Right atrium auricular region (tissue), 2 donors: ENCODE data around the gene CDR2L. TPM values are rescaled to one million over a fixed set of nuclear protein-coding genes. Genes with fewer than 3 reads are reported as not detected.
A peak's percentile ranks its signal among the peaks of the same experiment; 100 is the strongest.

ENCODE experiments used
- DNase-seq: peaks from one replicate; pipeline ENCODE4 v3.0.0-alpha.2; 2019; ENCODE audit warnings: low spot score
- H3K27ac ChIP-seq, 2 donors: fragments of 200-600 bp; sonication (generic); 1 replicate in 1 of 2; 2 replicates in 1 of 2; pipeline ENCODE4 v1.5.1; 2016 to 2019
- H3K27me3 ChIP-seq, 2 donors: fragments of 200-600 bp; sonication (generic); one replicate each; pipeline versions ENCODE4 v1.5.1 to v1.6.0; 2017 to 2019
- H3K36me3 ChIP-seq: fragments of 200-600 bp; sonication (generic); one replicate; pipeline ENCODE4 v1.5.1; 2016
- H3K4me1 ChIP-seq, 2 donors: fragments of 200-600 bp; sonication (generic); one replicate each; pipeline versions ENCODE4 v1.5.1 to v1.6.0; 2017 to 2019
- H3K4me3 ChIP-seq, 2 donors: fragments of 200-600 bp; sonication (generic); 1 replicate in 1 of 2; 2 replicates in 1 of 2; pipeline ENCODE4 v1.5.1; 2017 to 2019; ENCODE audit warnings: mild to moderate bottlenecking in 1 of 2, moderate library complexity in 1 of 2
- H3K9me3 ChIP-seq, 2 donors: fragments of 200-600 bp; sonication (generic); one replicate each; pipeline ENCODE4 v1.5.1; 2019
- total RNA-seq, 2 donors: library from RNA; depleted of rRNA; stranded (reverse); fragments of >200 nt; gene quantifications; one replicate each; pipeline ENCODE4 v1.1.0, GENCODE V29; 2016
- TF ChIP-seq, protein P1 (sequence below), 2 donors: fragments of 200-600 bp; sonication (generic); IDR thresholded peaks; one replicate each; pipeline ENCODE4 v1.5.1; 2019; ENCODE audit warnings: antibody characterized with exemption in 2 of 2

Gene CDR2L
- 10 to 100 TPM; 13.6 to 28.8 TPM for total RNA-seq

- Histone ChIP-seq H3K9me3 (no peaks in the 10 kb centered on the region), H3K36me3 (no peaks in the 10 kb centered on the region), H3K4me3 (peak within 1 kb of the TSS; percentile 78 to 86), H3K27ac (peak within 1 kb of the TSS; percentile 91 to 97), H3K4me1 (peaks cover 0 to 38% of the 10 kb centered on the region in 2 donors), H3K27me3 (no peaks in the 10 kb centered on the region)
- TF ChIP-seq, protein P1, sequence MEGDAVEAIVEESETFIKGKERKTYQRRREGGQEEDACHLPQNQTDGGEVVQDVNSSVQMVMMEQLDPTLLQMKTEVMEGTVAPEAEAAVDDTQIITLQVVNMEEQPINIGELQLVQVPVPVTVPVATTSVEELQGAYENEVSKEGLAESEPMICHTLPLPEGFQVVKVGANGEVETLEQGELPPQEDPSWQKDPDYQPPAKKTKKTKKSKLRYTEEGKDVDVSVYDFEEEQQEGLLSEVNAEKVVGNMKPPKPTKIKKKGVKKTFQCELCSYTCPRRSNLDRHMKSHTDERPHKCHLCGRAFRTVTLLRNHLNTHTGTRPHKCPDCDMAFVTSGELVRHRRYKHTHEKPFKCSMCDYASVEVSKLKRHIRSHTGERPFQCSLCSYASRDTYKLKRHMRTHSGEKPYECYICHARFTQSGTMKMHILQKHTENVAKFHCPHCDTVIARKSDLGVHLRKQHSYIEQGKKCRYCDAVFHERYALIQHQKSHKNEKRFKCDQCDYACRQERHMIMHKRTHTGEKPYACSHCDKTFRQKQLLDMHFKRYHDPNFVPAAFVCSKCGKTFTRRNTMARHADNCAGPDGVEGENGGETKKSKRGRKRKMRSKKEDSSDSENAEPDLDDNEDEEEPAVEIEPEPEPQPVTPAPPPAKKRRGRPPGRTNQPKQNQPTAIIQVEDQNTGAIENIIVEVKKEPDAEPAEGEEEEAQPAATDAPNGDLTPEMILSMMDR (IDR thresholded peaks at IDR 0.05): no peak
- peak; percentile 99 for DNase-seq
Measured at GRCh38 chr17:74987418-74987908, at the start of gene CDR2L. CDR2L (plus strand) TSS chr17:74987632; CDS start chr17:74988044, 412 bp downstream.

DNA sequence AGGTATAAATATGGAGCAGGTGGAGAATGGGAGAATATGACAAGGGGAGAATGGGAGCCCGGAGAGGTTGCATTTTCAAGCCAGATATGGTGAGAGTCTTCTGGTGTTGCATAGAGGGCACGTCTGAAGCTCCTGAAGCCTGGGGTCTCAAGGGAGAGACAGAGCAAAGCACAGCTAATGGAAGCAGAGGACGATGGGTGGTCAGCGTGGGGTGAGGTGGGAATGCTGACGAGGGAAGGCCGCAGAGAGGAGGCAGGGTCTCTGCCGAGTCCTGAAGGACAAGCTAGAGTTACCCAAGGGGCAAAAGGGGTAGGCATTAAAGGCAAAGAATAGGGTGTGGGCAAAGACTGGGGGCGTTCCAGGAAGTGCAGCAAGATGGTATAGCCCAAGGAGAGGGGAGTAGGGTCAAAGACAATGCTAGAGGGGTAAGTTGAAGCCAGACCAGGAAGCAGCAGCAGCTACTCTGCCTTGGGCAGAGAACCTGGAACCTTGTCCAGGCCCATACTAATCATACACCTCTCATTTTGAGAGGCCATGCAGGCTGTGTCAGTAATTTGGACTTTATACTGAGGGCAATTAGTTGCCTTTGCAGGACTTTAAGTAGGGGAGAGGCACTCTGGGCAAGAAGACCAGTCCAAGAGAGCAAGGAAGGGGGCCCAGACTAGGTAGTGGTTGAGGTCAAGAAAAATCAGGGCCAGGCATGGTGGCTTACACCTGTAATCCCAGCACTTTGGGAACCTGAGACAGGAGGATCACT, 49.1 kb upstream of the CDR2L start:
- H3K27me3 ChIP-seq: peaks cover 16 to 18% of the 10 kb centered on the region in 2 donors
- H3K9me3 ChIP-seq: no peaks in the 10 kb centered on the region
- H3K27ac ChIP-seq: no peak overlapping the region
- H3K36me3 ChIP-seq: no peaks in the 10 kb centered on the region
- TF ChIP-seq, protein P1 (IDR thresholded peaks at IDR 0.05): no peak
- no peak overlapping the region for H3K4me3 ChIP-seq
- H3K4me1 ChIP-seq: peaks cover 0 to 11% of the 10 kb centered on the region in 2 donors
- no peak for DNase-seq

GRCh38 chr17:74939534-74939933, 47.9 kb upstream of the CDR2L start:
- no peaks in the 10 kb centered on the region for H3K9me3 ChIP-seq
- peaks cover 16 to 18% of the 10 kb centered on the region in 2 donors for H3K27me3 ChIP-seq
- H3K4me3 ChIP-seq: no peak overlapping the region
- TF ChIP-seq, protein P1 (IDR thresholded peaks at IDR 0.05): no peak
- no peak overlapping the region for H3K27ac ChIP-seq
- DNase-seq: no peak
- peaks cover 0 to 11% of the 10 kb centered on the region in 2 donors for H3K4me1 ChIP-seq
- H3K36me3 ChIP-seq: no peaks in the 10 kb centered on the region

- H3K27ac ChIP-seq: no peak overlapping the region
- peaks cover 5% of the 10 kb centered on the region in 2 donors for H3K27me3 ChIP-seq
- peaks cover 0 to 2% of the 10 kb centered on the region in 2 donors for H3K4me1 ChIP-seq
- no peaks in the 10 kb centered on the region for H3K36me3 ChIP-seq
- no peak overlapping the region for H3K4me3 ChIP-seq
- DNase-seq: no peak
- TF ChIP-seq, protein P1 (IDR thresholded peaks at IDR 0.05): no peak
- H3K9me3 ChIP-seq: no peaks in the 10 kb centered on the region
Measured at GRCh38 chr17:74941128-74941725, 46.2 kb upstream of the CDR2L start.

GRCh38 chr17:74943808-74944522, 43.5 kb upstream of the CDR2L start:
- Histone ChIP-seq H3K36me3 (no peaks in the 10 kb centered on the region), H3K27ac (no peak overlapping the region), H3K4me3 (no peak overlapping the region), H3K27me3 (no peaks in the 10 kb centered on the region), H3K4me1 (no peaks in the 10 kb centered on the region), H3K9me3 (no peaks in the 10 kb centered on the region)
- TF ChIP-seq, protein P1 (IDR thresholded peaks at IDR 0.05): no peak
- DNase-seq: no peak
